ENCODE measurements around the gene UNG. TPM values are rescaled to one million over a fixed set of nuclear protein-coding genes. Genes with fewer than 3 reads are reported as not detected.
A peak's percentile ranks its signal among the peaks of the same experiment; 100 is the strongest.

Gene UNG
- total and polyA plus RNA-seq, 9 of the 15 experiments (the other 6 are each of a cell fraction or from before 2014, with no cell fraction given), result 8.4 to 59.8 (median 41.0) TPM

DNA sequence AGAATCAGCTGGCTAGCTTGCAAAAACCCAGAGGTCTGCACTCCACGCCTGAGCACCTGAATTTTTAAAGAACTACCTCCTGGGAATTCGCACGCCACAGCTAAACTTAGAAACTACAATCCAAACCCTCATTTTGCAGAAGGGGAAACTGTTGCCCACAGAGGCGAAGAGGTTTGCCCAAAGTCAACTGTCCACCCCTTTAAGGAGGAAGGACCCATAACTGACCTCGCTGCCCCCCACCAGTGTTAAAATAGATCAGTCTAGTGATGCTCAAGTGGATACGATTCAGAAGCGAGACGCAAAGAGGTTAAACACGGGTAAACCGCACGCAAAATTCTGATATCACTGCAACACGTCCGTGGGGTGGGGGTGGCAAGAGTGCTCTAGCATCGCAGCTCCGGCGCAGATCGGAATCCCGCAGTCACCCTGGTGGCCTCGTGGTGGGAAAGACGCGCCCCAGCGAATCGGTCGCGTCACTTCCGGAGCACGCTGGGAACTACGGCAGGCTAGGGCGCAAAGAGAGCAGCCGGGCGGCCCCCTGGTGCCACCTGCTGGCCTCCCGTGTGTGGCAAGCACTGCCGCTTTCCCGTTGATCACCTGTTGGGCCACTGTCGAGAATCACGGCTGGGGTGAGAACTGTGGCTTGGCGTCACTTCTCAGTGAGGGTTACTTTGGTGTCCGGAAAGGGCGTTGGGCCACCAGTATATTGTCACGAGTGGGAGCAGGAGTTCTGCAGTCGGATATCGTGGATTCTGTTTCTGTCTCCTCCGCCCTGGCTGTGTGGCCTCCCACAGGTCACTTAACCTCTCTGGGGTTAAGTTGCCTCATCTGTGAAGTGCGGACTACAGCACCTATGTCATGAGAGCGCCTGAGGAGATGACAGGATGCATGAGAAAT, 4.1 kb upstream of the UNG start, which contains the start of gene ALKBH2 (continued):
- TF ChIP-seq, protein P1, sequence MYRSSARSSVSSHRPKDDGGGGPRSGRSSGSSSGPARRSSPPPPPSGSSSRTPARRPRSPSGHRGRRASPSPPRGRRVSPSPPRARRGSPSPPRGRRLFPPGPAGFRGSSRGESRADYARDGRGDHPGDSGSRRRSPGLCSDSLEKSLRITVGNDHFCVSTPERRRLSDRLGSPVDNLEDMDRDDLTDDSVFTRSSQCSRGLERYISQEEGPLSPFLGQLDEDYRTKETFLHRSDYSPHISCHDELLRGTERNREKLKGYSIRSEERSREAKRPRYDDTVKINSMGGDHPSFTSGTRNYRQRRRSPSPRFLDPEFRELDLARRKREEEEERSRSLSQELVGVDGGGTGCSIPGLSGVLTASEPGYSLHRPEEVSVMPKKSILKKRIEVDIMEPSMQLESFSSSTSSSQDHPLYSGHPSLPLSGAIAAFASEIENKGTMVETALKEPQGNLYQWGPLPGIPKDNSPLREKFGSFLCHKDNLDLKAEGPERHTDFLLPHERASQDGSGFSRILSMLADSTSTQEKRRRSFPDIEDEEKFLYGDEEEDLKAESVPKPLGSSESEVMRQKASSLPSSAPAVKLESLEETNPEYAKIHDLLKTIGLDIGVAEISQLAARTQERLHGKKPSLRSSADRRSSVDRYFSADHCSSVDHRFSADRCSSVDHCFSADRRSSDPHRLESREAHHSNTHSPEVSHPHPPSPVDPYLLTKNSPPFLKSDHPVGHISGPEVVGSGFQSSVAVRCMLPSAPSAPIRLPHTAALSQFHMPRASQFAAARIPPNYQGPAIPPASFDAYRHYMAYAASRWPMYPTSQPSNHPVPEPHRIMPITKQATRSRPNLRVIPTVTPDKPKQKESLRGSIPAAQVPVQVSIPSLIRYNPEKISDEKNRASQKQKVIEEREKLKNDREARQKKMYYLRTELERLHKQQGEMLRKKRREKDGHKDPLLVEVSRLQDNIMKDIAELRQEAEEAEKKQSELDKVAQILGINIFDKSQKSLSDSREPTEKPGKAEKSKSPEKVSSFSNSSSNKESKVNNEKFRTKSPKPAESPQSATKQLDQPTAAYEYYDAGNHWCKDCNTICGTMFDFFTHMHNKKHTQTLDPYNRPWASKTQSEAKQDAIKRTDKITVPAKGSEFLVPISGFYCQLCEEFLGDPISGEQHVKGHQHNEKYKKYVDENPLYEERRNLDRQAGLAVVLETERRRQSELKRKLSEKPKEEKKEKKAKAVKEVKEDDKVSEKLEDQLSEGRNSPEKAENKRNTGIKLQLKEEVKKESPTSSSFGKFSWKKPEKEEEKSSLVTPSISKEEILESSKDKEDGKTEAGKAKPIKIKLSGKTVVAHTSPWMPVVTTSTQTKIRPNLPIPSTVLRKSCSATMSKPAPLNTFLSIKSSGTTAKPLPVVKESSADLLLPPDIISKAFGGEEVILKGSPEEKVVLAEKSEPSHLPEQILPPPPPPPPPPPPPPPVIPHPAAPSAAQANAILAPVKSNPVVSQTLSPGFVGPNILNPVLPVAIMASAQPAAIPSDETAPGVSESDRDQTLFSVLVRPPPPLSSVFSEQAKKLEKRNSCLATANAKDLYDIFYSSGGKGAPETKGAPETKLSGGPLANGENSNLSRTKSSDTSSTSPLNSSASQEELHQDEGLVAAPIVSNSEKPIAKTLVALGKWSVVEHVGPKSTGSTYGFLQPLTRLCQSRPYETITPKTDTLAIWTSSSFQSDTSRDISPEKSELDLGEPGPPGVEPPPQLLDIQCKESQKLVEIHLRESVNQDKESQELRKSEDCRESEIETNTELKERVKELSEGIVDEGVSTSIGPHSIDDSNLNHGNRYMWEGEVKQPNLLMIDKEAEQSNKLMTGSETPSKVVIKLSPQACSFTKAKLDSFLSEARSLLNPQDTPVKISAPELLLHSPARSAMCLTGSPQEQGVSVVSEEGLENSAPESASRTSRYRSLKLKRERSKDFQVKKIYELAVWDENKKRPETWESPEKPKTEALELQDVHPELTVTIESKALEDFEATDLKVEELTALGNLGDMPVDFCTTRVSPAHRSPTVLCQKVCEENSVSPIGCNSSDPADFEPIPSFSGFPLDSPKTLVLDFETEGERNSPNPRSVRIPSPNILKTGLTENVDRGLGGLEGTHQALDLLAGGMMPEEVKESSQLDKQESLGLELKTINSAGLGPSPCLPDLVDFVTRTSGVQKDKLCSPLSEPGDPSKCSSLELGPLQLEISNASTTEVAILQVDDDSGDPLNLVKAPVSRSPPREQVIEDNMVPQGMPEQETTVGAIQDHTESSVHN (IDR thresholded peaks at IDR 0.05; ENCODE audit: borderline replicate concordance in 1 of 2, low read depth in 1 of 2), result no peak
- TF ChIP-seq, protein P2, sequence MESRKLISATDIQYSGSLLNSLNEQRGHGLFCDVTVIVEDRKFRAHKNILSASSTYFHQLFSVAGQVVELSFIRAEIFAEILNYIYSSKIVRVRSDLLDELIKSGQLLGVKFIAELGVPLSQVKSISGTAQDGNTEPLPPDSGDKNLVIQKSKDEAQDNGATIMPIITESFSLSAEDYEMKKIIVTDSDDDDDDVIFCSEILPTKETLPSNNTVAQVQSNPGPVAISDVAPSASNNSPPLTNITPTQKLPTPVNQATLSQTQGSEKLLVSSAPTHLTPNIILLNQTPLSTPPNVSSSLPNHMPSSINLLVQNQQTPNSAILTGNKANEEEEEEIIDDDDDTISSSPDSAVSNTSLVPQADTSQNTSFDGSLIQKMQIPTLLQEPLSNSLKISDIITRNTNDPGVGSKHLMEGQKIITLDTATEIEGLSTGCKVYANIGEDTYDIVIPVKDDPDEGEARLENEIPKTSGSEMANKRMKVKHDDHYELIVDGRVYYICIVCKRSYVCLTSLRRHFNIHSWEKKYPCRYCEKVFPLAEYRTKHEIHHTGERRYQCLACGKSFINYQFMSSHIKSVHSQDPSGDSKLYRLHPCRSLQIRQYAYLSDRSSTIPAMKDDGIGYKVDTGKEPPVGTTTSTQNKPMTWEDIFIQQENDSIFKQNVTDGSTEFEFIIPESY (CRISPR knock-in tag; IDR thresholded peaks at IDR 0.05), result peak; percentile 55; the same call in 1 of the 2 replicates
- TF ChIP-seq, protein P3, sequence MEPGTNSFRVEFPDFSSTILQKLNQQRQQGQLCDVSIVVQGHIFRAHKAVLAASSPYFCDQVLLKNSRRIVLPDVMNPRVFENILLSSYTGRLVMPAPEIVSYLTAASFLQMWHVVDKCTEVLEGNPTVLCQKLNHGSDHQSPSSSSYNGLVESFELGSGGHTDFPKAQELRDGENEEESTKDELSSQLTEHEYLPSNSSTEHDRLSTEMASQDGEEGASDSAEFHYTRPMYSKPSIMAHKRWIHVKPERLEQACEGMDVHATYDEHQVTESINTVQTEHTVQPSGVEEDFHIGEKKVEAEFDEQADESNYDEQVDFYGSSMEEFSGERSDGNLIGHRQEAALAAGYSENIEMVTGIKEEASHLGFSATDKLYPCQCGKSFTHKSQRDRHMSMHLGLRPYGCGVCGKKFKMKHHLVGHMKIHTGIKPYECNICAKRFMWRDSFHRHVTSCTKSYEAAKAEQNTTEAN (CRISPR knock-in tag; IDR thresholded peaks at IDR 0.05), result no peak
- no peak for TF ChIP-seq EZH2 (IDR thresholded peaks at IDR 0.05; ENCODE audit: borderline replicate concordance, low read depth, low read length)
- TF ChIP-seq ZNF436 (CRISPR knock-in tag; IDR thresholded peaks at IDR 0.05), result no peak
- no peak for TF ChIP-seq NCOA2 (IDR thresholded peaks at IDR 0.05; ENCODE audit: partially characterized antibody in 2 of 2)
- TF ChIP-seq NELFE (IDR thresholded peaks at IDR 0.05; ENCODE audit: insufficient read depth, insufficient read length), result no peak
- TF ChIP-seq ZNF778 (CRISPR knock-in tag; IDR thresholded peaks at IDR 0.05), result no peak
- peak; percentile 0; the same call in 1 of the 2 replicates for TF ChIP-seq CBFA2T3 (IDR thresholded peaks at IDR 0.05)
- peak; percentile 52; the same call in 1 of the 2 replicates for TF ChIP-seq ZBTB1 (CRISPR knock-in tag; IDR thresholded peaks at IDR 0.05; ENCODE audit: borderline replicate concordance, low read depth)
- TF ChIP-seq ZNF239 (CRISPR knock-in tag; IDR thresholded peaks at IDR 0.05), result no peak
- TF ChIP-seq TBP (optimal IDR thresholded peaks at IDR 0.05; ENCODE audit: low read depth, low read length), result peak; percentile 88
- no peak for TF ChIP-seq ZNF133 (CRISPR knock-in tag; IDR thresholded peaks at IDR 0.05)
- TF ChIP-seq ZNF174 (CRISPR knock-in tag; IDR thresholded peaks at IDR 0.05), result no peak
- TF ChIP-seq COPS2 (conservative IDR thresholded peaks at IDR 0.05), result no peak
- TF ChIP-seq HDAC2 (IDR thresholded peaks at IDR 0.05), result peak; percentile 90

Measured in K562 (cell line).